HCT116 (cell line): ENCODE data around the gene DNMT3A. TPM values are rescaled to one million over a fixed set of nuclear protein-coding genes. Genes with fewer than 3 reads are reported as not detected.

Experiments
- ATAC-seq: fragments of 200-7000 bp; cut with Tn5 transposase; 2 replicates; pipeline ENCODE4 v1.9.1; 2020; ENCODE audit warnings: mild to moderate bottlenecking, moderate library complexity
- BruUV-seq: library from RNA; stranded (reverse); fragments of 400-500 nt; replicated peaks from 2 replicates; lab custom pipeline; 2021; lab: Mats Ljungman, UMichigan
- CTCF ChIA-PET: fragments of 300-600 bp; sonication (Branson Sonifier 250); formaldehyde crosslinking; loops from one replicate; lab custom pipeline; 2021; ENCODE audit warnings: antibody characterized with exemption; lab: Charles Lee
- POLR2A ChIA-PET: fragments of 300-600, 350-600 bp; sonication (Branson Sonifier 250); formaldehyde crosslinking; loops from one replicate; lab custom pipeline; 2021; ENCODE audit warnings: antibody characterized with exemption; lab: Charles Lee
- RAD21 ChIA-PET, 2 experiments: fragments of 300-600 bp; sonication (Branson Sonifier 250); formaldehyde crosslinking; loops; one replicate each; lab custom pipeline; 2023; ENCODE audit warnings: low total read pairs in 2 of 2; ENCODE audit not compliant: uncharacterized antibody in 2 of 2, unreplicated experiment in 2 of 2, low non-redundant PET in 1 of 2; lab: Charles Lee
- DNase-seq: peaks from one replicate; pipeline ENCODE4 v3.0.0-alpha.2; 2010; ENCODE audit warnings: low read depth, low spot score
- H2AFZ ChIP-seq: fragments of 200-600 bp; shearing (Covaris generic), sonication (generic); 2 replicates; pipeline ENCODE4 v1.6.1; 2017; ENCODE audit warnings: low read depth, mixed run types, mixed read lengths, antibody characterized with exemption, low read length; ENCODE audit not compliant: poor library complexity, severe bottlenecking
- H3K27ac ChIP-seq: 2 replicates; pipeline ENCODE4 v1.5.1; 2012; ENCODE audit warnings: low read depth, low read length
- H3K27me3 ChIP-seq: fragments of 200-600 bp; sonication (generic); 2 replicates; pipeline ENCODE4 v1.6.1; 2016; ENCODE audit warnings: mixed run types, low read length, mixed read lengths; ENCODE audit not compliant: insufficient read depth
- H3K36me3 ChIP-seq, 2 experiments: fragments of 200-500 bp in 1 of 2; fragments of 200-600 bp in 1 of 2; sonication (Bioruptor generic) in 1 of 2; sonication (generic) in 1 of 2; 2 replicates each; pipeline versions ENCODE4 v1.5.1 to v1.6.1; 2014 to 2016; ENCODE audit warnings: low read length in 2 of 2, inconsistent platforms in 1 of 2, mixed read lengths in 1 of 2, mixed run types in 1 of 2; ENCODE audit not compliant: insufficient read depth in 2 of 2, control insufficient read depth in 1 of 2
- H3K4me1 ChIP-seq, 2 experiments: fragments of 200-600 bp in 1 of 2; sonication (generic) in 1 of 2; 2 replicates each; pipeline versions ENCODE4 v1.5.1 to v1.6.1; 2012 to 2017; ENCODE audit warnings: low read length in 2 of 2, inconsistent platforms in 1 of 2, mild to moderate bottlenecking in 1 of 2, mixed read lengths in 1 of 2, mixed run types in 1 of 2, moderate library complexity in 1 of 2; ENCODE audit not compliant: insufficient read depth in 2 of 2, control insufficient read depth in 1 of 2
- H3K4me2 ChIP-seq: fragments of 200-600 bp; sonication (generic); 2 replicates; pipeline ENCODE4 v1.6.1; 2017; ENCODE audit warnings: mixed run types, low read length, mixed read lengths
- H3K4me3 ChIP-seq, 2 experiments: fragments of 200-600 bp in 1 of 2; sonication (generic) in 1 of 2; replicated peaks in 1 of 2; 2 replicates each; pipeline ENCODE4 v1.5.1; 2011 to 2016; ENCODE audit warnings: low read length in 2 of 2, control low read depth in 1 of 2, low read depth in 1 of 2, mild to moderate bottlenecking in 1 of 2, mixed read lengths in 1 of 2, mixed run types in 1 of 2
- H3K79me2 ChIP-seq: fragments of 200-600 bp; sonication (generic); 2 replicates; pipeline ENCODE4 v1.6.1; 2017; ENCODE audit warnings: mild to moderate bottlenecking, mixed run types, low read length, moderate library complexity, mixed read lengths; ENCODE audit not compliant: insufficient read depth
- H3K9ac ChIP-seq: fragments of 200-600 bp; sonication (generic); 2 replicates; pipeline ENCODE4 v1.6.1; 2016; ENCODE audit warnings: low read length, mixed read lengths
- H3K9me2 ChIP-seq: fragments of 200-600 bp; sonication (generic), shearing (Covaris generic); 2 replicates; pipeline ENCODE4 v1.6.1; 2017; ENCODE audit warnings: mixed run types, mild to moderate bottlenecking, moderate library complexity; ENCODE audit not compliant: insufficient read depth
- H3K9me3 ChIP-seq, 2 experiments: fragments of 200-500 bp in 1 of 2; fragments of 200-600 bp in 1 of 2; sonication (Bioruptor generic) in 1 of 2; sonication (generic) in 1 of 2; 2 replicates each; pipeline ENCODE4 v1.6.1; 2014 to 2017; ENCODE audit warnings: low read length in 2 of 2, mixed read lengths in 2 of 2, inconsistent platforms in 1 of 2, low read depth in 1 of 2, mild to moderate bottlenecking in 1 of 2, mixed run types in 1 of 2, moderate library complexity in 1 of 2; ENCODE audit not compliant: control insufficient read depth in 1 of 2, insufficient read depth in 1 of 2
- H4K20me1 ChIP-seq: fragments of 200-600 bp; sonication (generic), shearing (Covaris generic); 2 replicates; pipeline ENCODE4 v1.6.1; 2017; ENCODE audit warnings: mixed run types, mild to moderate bottlenecking, moderate library complexity; ENCODE audit not compliant: insufficient read depth
- CBX3 ChIP-seq: IDR thresholded peaks from 2 replicates; pipeline ENCODE4 v1.6.1; 2012; ENCODE audit warnings: low read depth
- CEBPB ChIP-seq: IDR thresholded peaks from 2 replicates; pipeline ENCODE4 v1.6.1; 2012; ENCODE audit warnings: low read depth
- EZH2 ChIP-seq: fragments of 200-600 bp; sonication (generic); IDR thresholded peaks from 2 replicates; pipeline ENCODE4 v1.6.1; 2017; ENCODE audit warnings: antibody characterized with exemption, mixed run types
- JUND ChIP-seq: IDR thresholded peaks from 2 replicates; pipeline ENCODE4 v1.6.1; 2012
- POLR2A ChIP-seq: IDR thresholded peaks from 2 replicates; pipeline ENCODE4 v1.7.0; 2011; ENCODE audit warnings: borderline replicate concordance; ENCODE audit not compliant: insufficient read depth, insufficient read length; ENCODE audit errors: extremely low read depth
- RAD21 ChIP-seq: IDR thresholded peaks from 2 replicates; pipeline ENCODE4 v1.6.1; 2012; ENCODE audit warnings: low read depth, mild to moderate bottlenecking
- REST ChIP-seq: IDR thresholded peaks from 2 replicates; pipeline ENCODE4 v1.6.1; 2012; ENCODE audit warnings: low read depth
- SIN3A ChIP-seq: IDR thresholded peaks from 2 replicates; pipeline ENCODE4 v1.6.1; 2012; ENCODE audit warnings: low read depth
- TCF7L2 ChIP-seq: IDR thresholded peaks from 2 replicates; pipeline ENCODE4 v1.7.0; 2011; ENCODE audit warnings: borderline replicate concordance, inconsistent platforms; ENCODE audit not compliant: insufficient read depth, insufficient read length; ENCODE audit errors: extremely low read depth
- YY1 ChIP-seq: IDR thresholded peaks from 2 replicates; pipeline ENCODE4 v1.6.1; 2011; ENCODE audit warnings: low read length, low read depth, moderate library complexity, mild to moderate bottlenecking; ENCODE audit not compliant: insufficient replicate concordance; ENCODE audit errors: extremely low read depth
- ZFX ChIP-seq: fragments of 450-650 bp; IDR thresholded peaks from 2 replicates; pipeline ENCODE4 v1.6.1; 2017
- ZNF274 ChIP-seq: fragments of 200-500 bp; sonication (Bioruptor generic); IDR thresholded peaks from 2 replicates; pipeline ENCODE4 v1.6.1; 2014; ENCODE audit warnings: mild to moderate bottlenecking, low read depth, low read length, inconsistent platforms
- intact Hi-C: fragments of 100-400 bp; cut with micrococcal nuclease; formaldehyde crosslinking; loops from 2 replicates; pipeline ENCODE4 v1.10.0; 2022
- total RNA-seq: library from RNA; stranded (reverse); gene quantifications from one replicate; pipeline ENCODE4 v1.2.1, GENCODE V29; 2021; ENCODE audit not compliant: unreplicated experiment
- TF ChIP-seq, protein P1 (sequence below): IDR thresholded peaks from 2 replicates; pipeline ENCODE4 v1.6.1; 2012
- TF ChIP-seq, protein P2 (sequence below): IDR thresholded peaks from 2 replicates; pipeline ENCODE4 v1.6.1; 2012
- TF ChIP-seq, protein P3 (sequence below), 3 experiments: fragments of 200-600 bp in 1 of 3; sonication (generic) in 1 of 3; IDR thresholded peaks in 2 of 3; conservative IDR thresholded peaks in 1 of 3; 2 replicates each; pipeline ENCODE4 v1.5.1; 2012 to 2017; ENCODE audit warnings: low read depth in 2 of 3, low read length in 2 of 3, antibody characterized with exemption in 1 of 3, borderline replicate concordance in 1 of 3, control low read depth in 1 of 3, mild to moderate bottlenecking in 1 of 3, mixed read lengths in 1 of 3, mixed run types in 1 of 3, moderate library complexity in 1 of 3; ENCODE audit not compliant: insufficient read depth in 1 of 3

Gene DNMT3A
- total RNA-seq, 1 experiment from 2014 or later, result 14.3 TPM

- no peak for TF ChIP-seq JUND
Observed at GRCh38 chr2:25238920-25239319, 102.8 kb downstream of the DNMT3A start (continued).

GRCh38 chr2:25237764-25238163 is 104.0 kb downstream of the DNMT3A start:
- no TSS peak for BruUV-seq
- Histone ChIP-seq H3K79me2 (no peaks in the 10 kb centered on the region), H3K4me2 (no peak overlapping the region), H3K9ac (no peak overlapping the region), H4K20me1 (no peaks in the 10 kb centered on the region), H3K27ac (no peak overlapping the region), H3K27me3 (no peaks in the 10 kb centered on the region), H3K4me1 (no peaks in the 10 kb centered on the region), H3K4me3 (no peak overlapping the region), H3K9me2 (no peaks in the 10 kb centered on the region), H2AFZ (no peak overlapping the region), H3K9me3 (no peaks in the 10 kb centered on the region), H3K36me3 (peaks cover 0 to 6% of the 10 kb centered on the region in 2 experiments; a peak in 1 of 4 replicates)
- intact Hi-C loops, result no loop called here
- ChIA-PET POLR2A (no interaction called here), CTCF (interaction anchor here (0.5 kb wide), 1 partner anchor 126 kb away, joined by 3 read pairs; no protein-coding TSS in a partner anchor), RAD21 (no interaction called here)
- TF ChIP-seq CBX3 (no peak), EZH2 (no peak), SIN3A (no peak), RAD21 (no peak), ZNF274 (no peak), REST (no peak), JUND (no peak), TCF7L2 (no peak), ZFX (no peak), YY1 (no peak), POLR2A (no peak), CEBPB (no peak)
- TF ChIP-seq, protein P1, sequence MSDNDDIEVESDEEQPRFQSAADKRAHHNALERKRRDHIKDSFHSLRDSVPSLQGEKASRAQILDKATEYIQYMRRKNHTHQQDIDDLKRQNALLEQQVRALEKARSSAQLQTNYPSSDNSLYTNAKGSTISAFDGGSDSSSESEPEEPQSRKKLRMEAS, result no peak
- TF ChIP-seq, protein P2, sequence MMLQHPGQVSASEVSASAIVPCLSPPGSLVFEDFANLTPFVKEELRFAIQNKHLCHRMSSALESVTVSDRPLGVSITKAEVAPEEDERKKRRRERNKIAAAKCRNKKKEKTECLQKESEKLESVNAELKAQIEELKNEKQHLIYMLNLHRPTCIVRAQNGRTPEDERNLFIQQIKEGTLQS, result no peak
- TF ChIP-seq, protein P3, sequence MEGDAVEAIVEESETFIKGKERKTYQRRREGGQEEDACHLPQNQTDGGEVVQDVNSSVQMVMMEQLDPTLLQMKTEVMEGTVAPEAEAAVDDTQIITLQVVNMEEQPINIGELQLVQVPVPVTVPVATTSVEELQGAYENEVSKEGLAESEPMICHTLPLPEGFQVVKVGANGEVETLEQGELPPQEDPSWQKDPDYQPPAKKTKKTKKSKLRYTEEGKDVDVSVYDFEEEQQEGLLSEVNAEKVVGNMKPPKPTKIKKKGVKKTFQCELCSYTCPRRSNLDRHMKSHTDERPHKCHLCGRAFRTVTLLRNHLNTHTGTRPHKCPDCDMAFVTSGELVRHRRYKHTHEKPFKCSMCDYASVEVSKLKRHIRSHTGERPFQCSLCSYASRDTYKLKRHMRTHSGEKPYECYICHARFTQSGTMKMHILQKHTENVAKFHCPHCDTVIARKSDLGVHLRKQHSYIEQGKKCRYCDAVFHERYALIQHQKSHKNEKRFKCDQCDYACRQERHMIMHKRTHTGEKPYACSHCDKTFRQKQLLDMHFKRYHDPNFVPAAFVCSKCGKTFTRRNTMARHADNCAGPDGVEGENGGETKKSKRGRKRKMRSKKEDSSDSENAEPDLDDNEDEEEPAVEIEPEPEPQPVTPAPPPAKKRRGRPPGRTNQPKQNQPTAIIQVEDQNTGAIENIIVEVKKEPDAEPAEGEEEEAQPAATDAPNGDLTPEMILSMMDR (IDR thresholded peaks at IDR 0.05 in 2 of 3, conservative IDR thresholded peaks at IDR 0.05 in 1 of 3; ENCODE audit: borderline replicate concordance in 1 of 3, insufficient read depth in 1 of 3, low read depth in 2 of 3, low read length in 2 of 3), result no peak
- ATAC-seq, result no peak
- DNase-seq, result no peak
